SW480 (cell line): Measurements from ENCODE around the gene RTL10.

ENCODE experiments used
- DNase-seq: peaks from one replicate; pipeline ENCODE4 v3.0.0-alpha.2; 2016; ENCODE audit warnings: low spot score

The RTL10 gene, protein sequence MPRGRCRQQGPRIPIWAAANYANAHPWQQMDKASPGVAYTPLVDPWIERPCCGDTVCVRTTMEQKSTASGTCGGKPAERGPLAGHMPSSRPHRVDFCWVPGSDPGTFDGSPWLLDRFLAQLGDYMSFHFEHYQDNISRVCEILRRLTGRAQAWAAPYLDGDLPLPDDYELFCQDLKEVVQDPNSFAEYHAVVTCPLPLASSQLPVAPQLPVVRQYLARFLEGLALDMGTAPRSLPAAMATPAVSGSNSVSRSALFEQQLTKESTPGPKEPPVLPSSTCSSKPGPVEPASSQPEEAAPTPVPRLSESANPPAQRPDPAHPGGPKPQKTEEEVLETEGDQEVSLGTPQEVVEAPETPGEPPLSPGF

DNA sequence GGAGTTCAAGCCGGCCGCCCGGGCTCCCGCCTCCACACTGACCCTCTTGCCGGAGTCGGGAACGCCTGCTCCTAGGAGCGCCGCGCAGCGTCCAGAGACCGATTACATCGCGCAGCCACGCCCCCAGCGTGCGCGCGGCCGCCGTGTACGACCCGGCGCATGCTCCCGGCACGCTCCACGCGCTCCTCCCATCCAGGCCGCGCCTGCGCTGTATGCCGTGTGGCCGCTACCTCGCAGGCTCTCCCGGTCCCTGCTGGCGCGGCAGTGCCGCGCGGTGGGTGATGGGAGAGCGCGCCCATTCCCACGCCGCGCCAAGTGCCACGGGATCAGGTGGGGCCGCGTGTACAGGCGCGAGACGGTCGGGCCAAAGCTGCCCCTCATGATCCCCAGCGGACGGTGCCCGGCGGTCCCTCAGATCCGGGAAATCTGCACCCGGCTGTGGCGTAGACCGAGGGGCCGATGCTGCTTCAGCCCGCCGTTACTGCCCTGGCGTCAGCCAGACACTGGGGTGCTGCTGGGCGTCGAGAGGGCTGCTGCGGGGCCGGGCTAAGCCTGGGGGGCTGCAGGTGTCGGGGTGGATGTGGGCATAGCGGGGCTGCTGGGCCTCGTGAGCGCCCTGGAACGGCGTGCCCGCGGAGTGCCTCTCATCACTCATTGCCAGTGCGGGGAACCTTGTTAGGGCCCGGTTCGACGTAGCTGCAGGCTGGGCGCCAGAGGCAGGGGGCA lies at the start of gene RTL10, which contains the start of gene GNB1L:
RTL10 (minus strand) TSS at position 97 of the 726 bp plus-strand sequence. CDS start 2,613 bp downstream, outside the sequence.
GNB1L (minus strand) TSS at position 97 of the 726 bp plus-strand sequence. CDS start 33,519 bp downstream, outside the sequence.
- peak; percentile 93 for DNase-seq

DNA sequence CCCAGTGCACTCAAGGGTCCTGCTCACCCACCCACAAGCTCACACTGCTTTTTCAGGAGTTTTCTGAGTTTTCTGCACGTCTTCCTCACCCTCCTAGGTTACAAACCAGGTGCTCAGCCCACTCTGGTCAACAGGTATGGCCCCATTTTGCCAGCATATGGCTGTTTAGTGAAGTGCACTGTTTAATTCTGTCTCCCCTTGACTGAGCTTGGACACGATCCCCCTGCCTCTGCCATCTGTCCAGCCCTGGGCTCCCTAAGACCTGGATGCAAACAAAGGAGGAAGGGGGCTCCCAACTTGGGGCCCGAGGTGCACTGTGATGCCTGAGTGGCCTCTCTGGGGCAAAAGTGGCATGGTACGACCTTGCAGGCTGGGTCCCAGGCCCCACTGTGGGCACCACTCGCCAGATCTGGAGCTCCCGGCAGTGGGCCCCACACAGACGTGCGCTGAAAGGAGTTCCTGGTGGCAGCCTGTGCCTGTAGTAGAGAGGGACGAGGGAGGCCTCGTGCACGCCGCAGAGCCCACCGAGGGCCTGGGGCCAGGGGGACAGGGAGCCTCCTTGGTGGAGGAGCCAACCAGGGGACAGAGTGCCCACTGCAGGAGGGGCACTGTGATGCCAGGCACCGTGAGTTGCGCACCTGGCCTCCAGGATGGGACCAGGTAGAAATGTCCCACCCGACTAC lies 49.6 kb upstream of the RTL10 start:
- no peak for DNase-seq

DNA sequence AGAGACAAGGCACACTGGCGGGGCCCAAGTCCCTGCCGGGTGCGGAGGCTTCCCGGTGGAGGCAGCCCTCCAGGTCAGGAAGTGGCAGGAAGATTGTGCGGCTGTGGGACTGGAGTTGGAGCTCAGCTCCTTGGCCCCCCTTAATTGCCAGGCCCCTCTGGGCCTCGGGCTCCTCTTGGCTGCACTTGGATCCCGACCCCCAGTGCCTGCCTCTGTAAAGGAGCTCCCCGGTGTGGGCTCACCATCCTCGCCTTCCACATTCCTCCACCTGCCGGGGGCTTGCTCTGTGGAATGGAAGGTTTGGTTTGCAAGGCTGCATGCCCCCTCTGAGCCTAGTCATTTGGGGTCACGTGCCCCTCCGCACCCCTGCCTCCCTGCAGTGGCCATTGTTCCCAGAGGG lies 48.8 kb upstream of the RTL10 start:
- no peak for DNase-seq

DNA sequence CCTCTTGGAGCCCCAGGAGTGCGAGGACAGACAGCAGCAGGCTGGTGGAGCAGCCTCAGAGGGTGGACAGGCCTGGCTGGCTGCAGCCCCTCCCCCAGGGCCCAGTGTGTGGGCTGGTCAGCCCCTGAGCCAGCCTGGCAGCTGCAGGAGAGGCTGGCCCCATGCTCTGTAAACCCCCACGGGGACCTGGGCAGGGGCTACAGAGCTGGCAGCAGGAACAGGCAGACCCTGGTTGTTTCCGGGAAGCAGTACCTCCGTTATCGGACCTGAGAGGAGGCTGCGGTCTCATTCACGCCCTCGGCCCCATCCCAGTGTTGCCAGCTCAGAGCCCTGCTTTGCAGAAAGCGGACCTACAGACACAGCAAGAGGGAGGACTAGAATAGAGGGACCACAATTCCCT lies 48.4 kb upstream of the RTL10 start:
- no peak for DNase-seq

DNA sequence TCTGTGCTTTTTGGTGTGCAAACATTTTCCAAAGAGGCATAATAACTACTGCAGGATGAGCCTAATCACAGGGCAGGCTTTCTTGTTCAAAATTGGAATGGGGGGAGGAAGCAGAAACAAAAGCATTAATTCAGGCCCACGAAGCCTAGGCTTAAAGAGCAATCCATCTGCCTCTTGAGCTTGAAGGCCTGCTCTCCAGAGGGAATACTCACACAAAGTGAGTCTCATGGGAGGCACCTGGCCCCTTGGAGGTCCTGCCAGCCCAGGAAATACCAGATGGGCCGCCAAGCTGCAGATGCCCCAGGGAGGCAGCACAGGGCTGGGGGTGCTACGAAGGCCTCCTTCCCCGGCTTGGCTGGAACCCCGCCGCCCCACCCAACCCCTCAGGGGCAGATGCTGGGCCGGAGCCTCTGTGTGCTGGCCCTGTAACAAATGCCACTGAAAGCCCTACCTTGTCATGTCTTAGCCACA lies 47.6 kb upstream of the RTL10 start:
- DNase-seq = no peak

DNA sequence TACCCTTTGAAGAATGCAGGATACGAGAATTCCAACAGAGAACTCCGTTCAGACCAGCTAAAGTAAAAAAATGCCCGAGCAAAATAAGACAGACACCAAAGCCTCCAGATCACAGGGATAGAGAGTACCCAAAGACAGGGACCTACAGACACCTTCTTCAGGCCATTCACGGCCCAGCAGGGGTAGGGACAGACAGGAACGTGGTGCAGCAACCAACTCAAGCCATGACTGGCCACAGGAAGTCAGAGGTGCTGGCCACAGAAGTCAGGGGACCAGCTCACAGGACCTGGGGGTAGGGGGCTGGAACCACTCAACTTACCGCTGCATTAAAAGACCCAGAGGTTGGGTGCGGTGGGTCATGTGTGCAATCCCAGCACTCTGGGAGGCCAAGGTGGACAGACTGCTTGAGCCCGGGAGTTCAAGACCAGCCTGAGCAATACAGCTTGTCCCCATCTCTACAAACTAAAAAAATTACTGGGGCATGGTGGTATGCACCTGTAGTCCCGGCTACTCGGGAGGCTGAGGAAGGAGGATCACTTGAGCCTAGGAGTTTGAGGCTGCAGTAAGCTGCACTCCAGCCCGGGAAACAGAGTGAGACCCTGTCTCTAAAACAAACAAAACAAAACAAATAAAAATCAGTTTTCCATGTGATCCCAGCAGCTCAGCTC lies 47.0 kb upstream of the RTL10 start:
- no peak for DNase-seq

DNA sequence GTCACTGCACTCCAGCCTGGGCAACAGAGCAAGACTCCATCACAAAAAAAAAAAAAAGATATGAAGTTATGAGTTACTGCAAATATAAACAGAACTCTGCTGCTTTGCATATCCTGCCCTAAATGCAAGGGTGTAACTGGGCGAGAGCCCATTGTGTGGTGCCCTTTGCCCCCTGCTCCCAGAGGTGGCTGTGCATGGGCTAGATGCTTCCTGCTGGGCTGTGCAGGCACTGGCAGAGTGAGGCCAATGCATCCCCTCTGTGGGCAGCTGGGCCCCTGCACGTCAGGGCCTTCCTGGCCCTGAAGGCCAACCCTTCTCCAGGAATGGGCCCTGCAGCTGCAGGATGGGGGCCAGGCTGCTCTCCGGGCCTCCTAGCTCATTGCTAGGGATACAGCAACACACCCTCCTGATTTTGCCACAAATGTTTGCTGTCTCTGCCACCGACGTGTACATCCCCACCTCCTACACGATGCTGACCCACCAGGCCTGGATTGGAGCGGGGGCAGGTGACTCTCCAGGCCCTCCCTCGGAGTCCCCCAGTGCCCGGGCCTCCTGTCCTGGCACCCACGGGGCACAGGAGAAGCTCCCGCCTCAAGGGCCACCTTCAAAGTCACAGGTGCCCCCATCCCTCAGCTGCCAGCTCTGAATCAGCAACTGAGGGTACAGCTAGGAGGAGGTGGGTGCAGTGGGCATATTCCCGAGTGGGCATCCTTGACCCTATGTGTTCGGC lies 46.2 kb upstream of the RTL10 start:
- no peak for DNase-seq

DNA sequence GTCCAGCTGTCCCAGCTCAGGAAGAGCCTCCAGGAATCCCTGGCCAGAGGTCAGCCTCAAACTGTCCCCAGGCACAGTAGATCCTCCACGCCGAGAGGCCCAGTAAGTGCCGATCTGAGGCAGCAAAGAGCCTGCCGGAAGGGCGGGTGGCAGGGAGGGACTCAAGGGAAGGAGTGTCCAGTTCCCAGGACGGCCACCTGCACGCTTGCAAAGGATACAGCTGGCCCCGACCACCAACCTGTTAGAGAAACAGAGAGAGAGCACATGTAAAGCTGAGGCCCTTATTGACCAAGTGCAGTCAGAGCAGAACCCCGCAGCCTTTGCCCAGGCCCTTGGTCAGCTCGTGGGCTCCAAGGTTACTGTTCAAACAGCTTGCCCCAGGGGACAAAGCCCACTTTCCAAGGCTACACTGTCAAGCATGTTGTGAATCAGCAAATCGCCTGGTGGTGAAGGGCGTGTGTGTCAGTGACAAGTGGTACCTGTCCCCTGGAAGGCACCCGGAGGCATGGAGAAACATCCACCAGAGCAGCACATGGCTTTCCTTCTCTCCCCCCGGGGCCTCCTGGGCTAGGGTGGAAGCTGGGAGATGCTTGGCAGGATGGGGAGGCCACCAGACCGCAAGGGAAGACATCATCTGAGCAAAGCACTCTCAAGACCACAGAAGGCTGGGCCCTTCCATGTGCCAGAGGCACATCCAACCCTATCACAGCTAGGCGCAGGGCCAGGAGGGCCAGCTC lies 44.3 kb upstream of the RTL10 start:
- DNase-seq = no peak

DNA sequence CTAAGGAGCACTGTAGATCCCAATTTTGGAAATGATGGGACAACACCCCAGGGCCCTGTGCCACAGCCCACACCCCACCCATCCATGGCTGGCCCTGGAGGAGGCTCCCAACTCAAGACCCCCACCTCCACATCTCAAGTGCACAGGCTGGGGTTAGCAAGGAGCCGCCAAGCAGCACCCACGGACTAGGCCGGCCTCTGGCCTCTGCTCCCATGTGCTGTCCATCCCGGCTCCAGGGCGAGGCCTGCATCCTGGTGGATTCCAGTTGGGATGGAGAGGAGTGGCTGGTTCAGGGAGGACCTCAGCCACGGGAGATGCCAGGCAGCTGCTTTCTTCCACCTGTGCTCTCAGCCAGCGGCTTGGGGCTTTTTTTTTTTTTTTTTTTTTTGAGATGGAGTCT lies 43.5 kb upstream of the RTL10 start:
- DNase-seq = no peak

DNA sequence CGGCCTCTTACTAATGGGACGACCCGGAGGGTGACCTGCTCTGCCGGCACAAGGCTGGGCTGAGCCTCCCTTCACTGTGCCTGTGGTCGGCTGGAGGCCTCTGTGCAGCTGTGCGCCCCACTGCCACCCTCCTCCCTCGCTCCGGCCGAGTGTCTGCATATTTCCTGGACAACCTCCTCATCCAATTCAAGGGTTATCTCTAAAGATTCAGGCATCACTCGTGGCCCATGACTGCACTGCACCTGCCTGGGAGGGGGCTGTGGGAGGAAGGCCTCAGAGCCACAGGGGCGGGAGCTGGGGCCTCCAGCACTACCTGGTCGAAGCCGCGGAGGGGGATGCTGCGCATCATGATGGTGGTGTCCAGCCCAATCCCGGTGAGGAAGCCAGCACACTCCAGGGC lies 43.1 kb upstream of the RTL10 start:
- DNase-seq = no peak

DNA sequence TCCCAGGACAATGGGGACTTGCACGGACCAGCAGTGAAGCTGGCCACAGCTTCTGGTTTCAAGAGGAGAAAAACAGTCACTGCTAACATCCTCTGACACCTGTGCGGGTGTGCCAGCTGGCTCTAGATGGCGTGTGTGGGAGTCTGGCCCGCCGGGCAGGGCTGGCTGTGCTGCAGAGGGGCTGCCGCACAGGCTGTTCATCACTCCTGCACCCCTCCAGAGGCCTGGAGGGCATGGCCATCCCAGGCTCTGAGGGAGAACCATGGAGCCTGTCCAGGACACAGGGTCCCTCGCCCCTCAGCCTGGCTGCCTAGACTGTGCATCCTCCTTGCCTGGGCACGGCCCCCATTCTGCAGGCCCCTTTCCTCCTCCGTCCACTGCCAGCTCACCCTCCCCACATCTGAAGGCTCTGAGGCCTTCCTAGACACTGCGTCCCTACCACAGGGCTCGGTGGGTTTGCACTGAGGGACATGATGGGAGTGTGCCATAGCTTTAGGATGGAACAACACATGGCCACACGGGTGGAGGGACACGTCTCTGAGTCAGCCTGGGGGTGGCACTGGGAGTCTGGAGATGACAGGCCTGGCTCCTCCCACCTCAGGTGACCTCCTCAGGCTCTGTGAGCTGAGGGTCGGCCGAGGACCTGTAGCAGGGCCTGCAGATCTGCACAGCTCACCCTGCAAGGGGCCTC lies 42.1 kb upstream of the RTL10 start:
- no peak for DNase-seq

DNA sequence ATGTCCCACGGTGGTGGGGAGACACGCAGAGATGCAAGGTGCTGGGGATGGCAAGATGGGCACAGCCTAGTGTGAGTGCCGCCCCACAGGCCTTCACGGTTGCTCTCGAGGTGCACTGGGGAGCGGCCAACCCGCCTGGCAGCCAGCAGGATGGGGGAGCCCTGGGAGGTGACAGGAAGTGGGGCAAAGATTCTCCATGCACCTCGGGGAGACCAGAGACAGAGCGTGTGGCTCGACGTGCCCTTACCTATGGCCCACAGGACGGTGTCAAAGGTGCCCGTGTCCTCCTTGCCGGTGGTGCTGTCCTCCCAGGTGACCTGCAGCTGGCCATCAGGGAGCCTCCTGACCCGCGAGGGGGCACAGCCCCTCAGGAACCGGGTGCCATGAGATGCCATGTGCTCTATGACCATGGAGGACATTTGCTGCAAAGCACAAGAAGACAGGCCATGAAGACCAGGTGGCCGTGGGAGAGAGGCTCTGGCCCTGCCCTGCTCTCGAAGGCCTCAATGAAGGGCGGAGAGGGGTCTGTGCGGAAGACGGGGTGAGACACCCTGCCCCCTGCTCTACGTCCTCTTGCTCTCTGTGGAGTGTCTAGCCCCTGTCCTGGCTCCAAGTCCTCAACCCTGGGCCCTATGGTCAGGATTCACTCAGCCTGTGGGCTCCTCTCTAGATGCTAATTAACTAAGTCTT lies 40.6 kb upstream of the RTL10 start:
- no peak for DNase-seq

DNA sequence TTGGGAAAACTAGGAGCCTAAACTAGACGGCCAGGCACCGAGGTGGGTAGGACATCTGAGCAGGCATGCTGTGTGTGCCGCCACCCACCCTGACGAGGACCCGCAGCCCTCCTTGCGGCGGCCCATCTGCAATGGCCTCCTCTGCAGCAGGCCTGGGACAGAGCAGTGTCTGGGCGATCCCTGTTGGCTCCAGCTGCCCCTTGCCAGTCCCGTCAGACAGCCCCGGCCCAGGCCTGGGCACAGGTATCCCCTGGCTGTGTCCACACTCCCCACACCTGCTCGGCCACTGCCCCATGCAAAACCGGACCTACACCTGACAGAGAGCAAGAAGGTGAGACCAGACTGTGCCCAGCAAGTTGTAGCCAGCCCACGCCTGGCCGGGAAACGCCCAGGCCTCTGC lies 38.7 kb upstream of the RTL10 start:
- DNase-seq = no peak

DNA sequence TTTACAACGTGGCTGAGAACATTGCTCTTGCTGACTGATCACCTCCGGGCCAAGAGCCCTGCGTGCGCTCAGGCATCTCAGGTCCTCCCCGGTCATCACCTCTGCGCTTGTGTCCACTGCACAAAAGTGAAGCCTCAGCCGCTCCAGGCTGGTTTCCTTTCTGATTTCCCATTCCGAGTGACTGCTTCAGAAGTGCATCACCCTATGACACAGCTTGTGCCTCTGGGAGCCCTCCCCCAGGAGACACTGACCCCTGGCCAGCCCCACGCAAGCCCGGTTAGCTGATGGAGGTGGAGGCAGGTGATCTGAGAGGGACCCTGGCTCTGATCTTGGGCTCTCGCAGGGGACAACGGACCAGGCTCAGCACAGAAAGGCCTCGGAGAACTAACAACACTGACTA lies 38.3 kb upstream of the RTL10 start:
- DNase-seq = no peak

DNA sequence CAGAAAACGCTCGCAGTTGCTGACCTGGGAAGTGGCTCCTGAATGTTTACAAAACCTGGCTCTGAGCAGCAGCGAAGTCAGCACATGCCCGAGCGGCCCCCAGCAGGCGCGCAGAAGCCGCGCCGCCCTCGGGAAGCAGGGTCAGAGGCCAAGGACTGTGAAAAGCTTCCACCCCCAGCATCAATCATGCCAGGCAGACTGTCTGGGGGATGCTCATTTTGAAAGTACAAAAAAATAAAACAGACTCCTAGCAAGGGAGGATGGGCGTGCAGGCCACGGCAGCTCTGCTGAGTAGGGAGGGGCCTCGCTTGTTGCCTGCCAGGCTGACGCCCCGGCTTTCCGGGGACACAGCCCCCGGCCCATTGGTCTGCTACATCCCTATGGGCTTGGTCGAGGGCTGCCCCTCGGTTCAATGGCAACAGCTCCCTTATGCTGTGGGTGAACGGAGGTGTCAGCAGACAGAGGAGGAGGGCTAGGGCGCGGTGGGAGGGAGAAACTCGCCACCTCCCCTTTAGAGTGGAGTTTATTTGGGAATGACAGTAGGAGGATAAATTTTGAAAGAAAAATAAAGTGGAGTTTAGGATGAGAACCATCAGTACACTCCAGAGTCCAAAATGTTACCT lies 37.7 kb upstream of the RTL10 start:
- no peak for DNase-seq

DNA sequence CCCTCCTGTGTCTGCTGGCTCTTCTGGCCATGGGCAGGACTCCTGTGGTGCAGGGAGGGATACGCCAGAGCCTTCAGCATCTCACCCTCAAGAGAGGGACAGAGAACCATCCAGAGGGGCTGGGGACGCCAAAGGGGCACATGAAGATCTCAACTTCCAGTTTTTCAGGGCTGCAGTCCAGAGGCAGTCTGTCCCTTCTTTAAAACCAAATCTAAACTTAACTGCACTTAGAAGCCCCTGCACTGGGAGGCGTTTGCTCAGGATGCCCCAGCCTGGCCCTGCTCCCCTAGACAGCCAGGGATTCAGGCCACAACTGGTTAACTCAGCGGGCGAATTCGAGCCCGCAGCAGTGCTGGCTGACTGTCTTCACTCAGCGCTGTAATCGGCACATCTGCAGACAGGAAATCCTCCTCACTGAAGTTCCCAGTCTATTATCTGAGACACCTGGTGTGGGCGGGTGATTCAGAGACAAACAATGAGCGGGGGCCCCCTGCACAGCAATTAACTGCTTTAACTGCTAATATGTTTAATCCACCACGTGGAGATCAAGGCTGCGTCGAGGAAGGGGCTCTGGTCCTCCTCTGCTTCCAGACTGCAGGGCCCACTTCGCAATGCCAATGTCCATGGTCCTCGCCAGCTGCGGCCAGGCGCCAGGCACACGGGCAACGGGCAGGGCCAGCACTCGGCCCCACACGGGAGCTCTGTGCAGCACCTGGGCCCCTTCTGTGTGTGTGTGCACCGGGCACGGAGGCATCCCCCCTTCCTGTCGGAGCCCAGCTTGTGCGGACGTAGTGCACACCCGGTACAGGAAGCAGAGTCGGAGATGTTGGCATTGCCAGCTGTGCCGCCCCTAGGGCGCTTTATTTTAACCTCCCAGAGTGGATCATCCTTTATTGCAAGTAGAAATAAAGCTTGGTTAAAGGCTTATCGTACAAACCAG lies 36.9 kb upstream of the RTL10 start:
- DNase-seq = peak; percentile 88

DNA sequence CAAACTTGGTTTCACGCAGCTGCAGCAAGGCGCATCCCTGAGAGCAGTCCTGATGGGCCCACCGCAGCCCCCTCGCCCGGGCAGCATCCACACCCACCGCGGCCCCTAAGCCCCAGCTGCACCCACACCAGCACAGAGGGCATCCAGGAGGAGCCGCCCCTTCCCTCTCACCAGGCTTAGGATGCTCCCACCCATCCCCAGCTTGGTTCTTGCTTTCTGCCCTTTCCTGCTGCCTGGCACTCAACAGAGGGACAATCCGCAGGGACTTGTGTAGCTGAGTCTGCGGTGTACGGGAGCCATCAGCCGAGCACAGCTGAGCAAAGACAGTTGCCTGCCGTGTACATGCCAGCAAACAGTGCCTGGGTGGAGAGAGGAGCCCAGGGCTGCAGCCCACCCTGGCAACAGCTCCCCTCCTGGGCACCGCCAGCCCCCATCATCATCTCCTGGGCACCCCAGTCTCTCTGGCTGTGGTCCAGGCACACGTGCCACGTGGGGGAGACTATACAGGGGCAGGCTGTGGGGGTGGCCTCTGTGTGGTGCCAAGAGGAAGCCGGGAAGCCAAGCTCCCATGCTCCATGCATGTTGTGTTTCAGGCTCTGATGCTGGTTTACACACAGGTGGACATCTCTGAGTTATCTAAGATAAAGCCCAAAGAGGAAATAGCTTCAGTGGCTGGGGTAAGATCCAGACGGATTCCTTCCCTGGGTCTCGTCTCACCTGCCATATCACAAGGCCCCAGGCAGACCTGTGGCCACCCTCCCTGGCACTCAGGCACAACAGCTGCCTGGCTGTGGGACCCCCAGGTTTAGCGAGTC lies 36.0 kb upstream of the RTL10 start:
- no peak for DNase-seq
